Activated CD4-positive, alpha-beta T cell treated with anti-CD3 and anti-CD28 coated beads, Interleukin-2, amount 10 ng/mL, durations not matched to agents 7 days and 5 days (primary cell): ENCODE results near the gene MORN5. TPM values are rescaled to one million over a fixed set of nuclear protein-coding genes. Genes with fewer than 3 reads are reported as not detected.

ENCODE experiments used
- CTCF ChIA-PET: fragments of 350-600 bp; sonication (Branson Sonifier 250); formaldehyde crosslinking; loops from one replicate; lab custom pipeline; 2021; ENCODE audit warnings: antibody characterized with exemption; lab: Charles Lee
- POLR2A ChIA-PET: fragments of 350-600 bp; sonication (Branson Sonifier 250); formaldehyde crosslinking; loops from one replicate; lab custom pipeline; 2021; ENCODE audit warnings: antibody characterized with exemption; lab: Charles Lee
- DNase-seq: peaks from one replicate; pipeline ENCODE4 v3.0.0-alpha.2; 2020
- H3K27ac Mint-ChIP-seq: one replicate; pipeline ENCODE4 v1.8.0; 2021; ENCODE audit warnings: mild to moderate bottlenecking, moderate library complexity, mixed read lengths
- H3K27me3 Mint-ChIP-seq: one replicate; pipeline ENCODE4 v1.8.0; 2021; ENCODE audit warnings: mixed read lengths
- H3K36me3 Mint-ChIP-seq: one replicate; pipeline ENCODE4 v1.8.0; 2021; ENCODE audit warnings: low read depth, mixed read lengths
- H3K4me1 Mint-ChIP-seq: one replicate; pipeline ENCODE4 v1.8.0; 2021; ENCODE audit warnings: mixed read lengths
- H3K4me3 Mint-ChIP-seq: one replicate; pipeline ENCODE4 v1.8.0; 2021; ENCODE audit warnings: mild to moderate bottlenecking, moderate library complexity, mixed read lengths
- H3K9me3 Mint-ChIP-seq: one replicate; pipeline ENCODE4 v1.8.0; 2021; ENCODE audit warnings: mixed read lengths
- total RNA-seq, 2 experiments: library from RNA; stranded (reverse); gene quantifications; one replicate each; pipeline ENCODE4 v1.2.3, GENCODE V29; 2021

The MORN5 gene
- total RNA-seq, 2 experiments from 2014 or later, result not detected

DNA sequence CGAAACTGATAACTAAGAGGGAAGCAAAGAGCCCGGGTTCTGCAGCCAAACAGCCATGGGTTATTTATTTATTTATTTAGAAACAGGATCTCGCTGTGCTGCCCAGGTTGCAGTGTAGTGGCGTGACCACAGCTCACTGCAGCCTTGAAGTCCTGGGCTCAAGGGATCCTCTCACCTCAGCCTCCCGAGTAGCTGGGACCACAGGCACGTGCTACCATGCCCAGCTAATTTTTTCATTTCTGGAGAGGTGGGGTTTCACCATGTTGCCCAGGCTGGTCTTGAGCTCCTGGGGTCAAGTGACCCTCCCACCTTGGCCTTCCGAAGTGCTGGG lies 24.2 kb upstream of the MORN5 start:
- no peak overlapping the region for H3K27ac Mint-ChIP-seq
- no peaks in the 10 kb centered on the region for H3K27me3 Mint-ChIP-seq
- ChIA-PET CTCF (interaction anchor here (0.9 to 1.7 kb wide), 4 partner anchors 11 to 215 kb away, joined by 3 to 4 read pairs (median 4); no protein-coding TSS in a partner anchor), POLR2A (interaction anchor here (0.6 kb wide), 1 partner anchor 29 kb away, joined by 3 read pairs; no protein-coding TSS in a partner anchor)
- no peaks in the 10 kb centered on the region for H3K36me3 Mint-ChIP-seq
- DNase-seq, result no peak
- H3K4me3 Mint-ChIP-seq, result no peak overlapping the region
- no peaks in the 10 kb centered on the region for H3K9me3 Mint-ChIP-seq
- H3K4me1 Mint-ChIP-seq, result no peaks in the 10 kb centered on the region

DNA sequence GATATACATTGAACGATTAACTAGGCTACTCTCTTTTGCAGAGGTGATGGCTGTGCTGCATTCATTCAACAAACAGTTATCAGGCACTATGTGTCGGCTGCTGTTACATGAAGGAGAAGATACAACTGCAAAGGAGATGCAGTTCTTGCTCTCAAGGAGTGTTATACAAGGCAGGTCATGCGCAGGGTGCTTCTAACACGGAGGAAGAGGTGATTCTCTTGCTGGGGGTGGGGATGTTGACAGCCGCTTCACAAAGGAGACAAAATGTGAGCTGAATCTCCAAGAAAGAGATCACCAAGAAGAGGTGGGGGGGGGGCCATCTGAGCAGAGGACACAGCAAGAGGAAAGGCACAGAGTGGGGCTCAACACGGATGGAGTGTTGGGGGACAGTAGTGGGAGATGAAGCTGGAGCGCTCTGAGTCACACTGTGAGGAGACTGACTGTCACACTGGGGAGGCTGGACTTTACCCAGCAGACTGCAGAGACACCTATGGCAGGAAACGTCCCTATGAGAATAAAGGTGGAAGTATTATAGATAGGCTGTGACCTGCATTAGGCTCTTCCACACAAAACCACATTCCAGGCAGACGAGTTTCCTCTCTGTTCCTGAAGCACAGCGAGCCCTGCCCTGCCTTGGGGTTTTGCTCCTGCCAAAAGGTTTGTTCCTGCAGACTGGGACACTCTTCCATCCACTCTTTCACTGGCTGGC lies 21.0 kb upstream of the MORN5 start:
- ChIA-PET POLR2A (no interaction called here), CTCF (no interaction called here)
- Mint-ChIP-seq H3K4me3 (no peak overlapping the region), H3K9me3 (no peaks in the 10 kb centered on the region), H3K27me3 (no peaks in the 10 kb centered on the region), H3K36me3 (peaks cover 6% of the 10 kb centered on the region), H3K27ac (no peak overlapping the region), H3K4me1 (no peaks in the 10 kb centered on the region)
- DNase-seq, result no peak

DNA sequence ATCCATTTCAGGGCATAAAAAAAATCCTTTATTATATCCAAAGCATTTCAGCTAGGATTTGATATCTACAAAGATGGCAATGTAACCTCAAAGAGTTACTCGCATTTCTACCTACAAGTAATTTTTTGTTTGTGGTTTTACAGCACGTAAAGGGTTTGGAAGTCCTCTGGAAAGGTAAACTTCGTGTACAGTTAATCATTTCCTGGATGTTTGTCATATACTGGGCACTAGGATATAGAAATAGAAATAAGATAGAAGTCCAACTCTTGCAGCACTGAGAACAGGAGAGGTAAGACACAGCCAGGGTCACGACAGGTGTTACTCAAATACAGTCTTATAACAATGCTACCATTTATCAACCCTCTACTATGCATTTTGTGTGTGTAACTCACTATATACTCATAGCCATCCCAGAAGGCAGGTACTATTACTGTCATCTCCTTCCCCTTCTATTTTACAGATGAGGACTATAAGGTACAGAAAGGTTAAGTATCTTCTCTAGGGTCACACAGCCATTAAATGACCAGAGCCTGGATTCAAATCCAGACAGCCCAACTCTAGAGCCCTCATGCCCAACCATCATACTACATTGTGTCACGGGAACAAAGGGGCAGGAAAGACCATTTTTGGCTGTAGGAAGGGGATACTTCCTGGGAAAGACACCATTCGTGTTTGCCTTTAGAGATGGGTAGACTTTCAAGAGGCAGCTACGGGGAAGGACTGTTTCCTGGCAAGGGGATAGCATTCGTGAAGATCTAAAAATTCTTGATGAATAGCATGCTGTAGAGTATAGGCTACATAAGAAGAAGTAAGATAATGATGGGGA lies 19.1 kb upstream of the MORN5 start:
- Mint-ChIP-seq H3K27ac (no peak overlapping the region), H3K9me3 (no peaks in the 10 kb centered on the region), H3K36me3 (peaks cover 12% of the 10 kb centered on the region), H3K4me3 (no peak overlapping the region), H3K4me1 (no peaks in the 10 kb centered on the region), H3K27me3 (no peaks in the 10 kb centered on the region)
- ChIA-PET CTCF (no interaction called here), POLR2A (no interaction called here)
- DNase-seq, result no peak

GRCh38 chr9:122141671-122142070 lies 18.0 kb upstream of the MORN5 start:
- Mint-ChIP-seq H3K27me3 (no peaks in the 10 kb centered on the region), H3K36me3 (peaks cover 12% of the 10 kb centered on the region), H3K4me3 (no peak overlapping the region), H3K9me3 (no peaks in the 10 kb centered on the region), H3K4me1 (no peaks in the 10 kb centered on the region), H3K27ac (no peak overlapping the region)
- CTCF ChIA-PET, result interaction anchor here (1.1 kb wide), 1 partner anchor 10 kb away, joined by 3 read pairs; no protein-coding TSS in a partner anchor
- DNase-seq, result no peak
- POLR2A ChIA-PET, result no interaction called here

GRCh38 chr9:122143296-122143695 lies 16.4 kb upstream of the MORN5 start:
- POLR2A ChIA-PET, result no interaction called here
- no peaks in the 10 kb centered on the region for H3K9me3 Mint-ChIP-seq
- H3K27ac Mint-ChIP-seq, result no peak overlapping the region
- DNase-seq, result no peak
- peaks cover 20% of the 10 kb centered on the region for H3K36me3 Mint-ChIP-seq
- H3K4me1 Mint-ChIP-seq, result no peaks in the 10 kb centered on the region
- H3K27me3 Mint-ChIP-seq, result no peaks in the 10 kb centered on the region
- CTCF ChIA-PET, result interaction anchor here (0.6 kb wide), 1 partner anchor 21 kb away, joined by 3 read pairs; no protein-coding TSS in a partner anchor
- no peak overlapping the region for H3K4me3 Mint-ChIP-seq

DNA sequence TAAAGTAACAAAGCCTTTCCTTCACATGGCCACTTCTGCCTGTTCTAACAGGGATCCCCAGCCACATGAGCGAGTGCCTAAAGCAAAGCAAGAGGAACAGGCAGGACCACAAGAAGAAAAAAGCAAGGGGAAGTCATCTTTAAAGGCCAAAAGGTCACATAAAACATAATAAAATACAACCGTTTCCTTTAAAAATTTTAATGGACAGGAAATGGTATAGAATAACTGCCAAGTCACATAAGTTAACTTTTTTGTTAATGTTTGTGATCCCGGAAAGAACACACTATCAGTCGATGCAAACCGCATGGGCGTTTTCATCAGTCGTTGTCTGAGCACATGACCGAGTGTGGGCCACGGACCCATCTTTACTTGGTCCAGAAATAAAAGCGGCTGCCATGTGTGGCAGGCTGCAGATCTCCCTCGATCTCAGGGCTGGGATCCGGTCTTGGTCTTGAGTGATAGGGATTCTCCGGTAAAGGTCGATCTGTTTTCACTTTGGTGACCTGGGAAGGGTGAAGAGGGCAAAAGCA lies 15.8 kb upstream of the MORN5 start:
- Mint-ChIP-seq H3K27me3 (no peaks in the 10 kb centered on the region), H3K36me3 (peaks cover 20% of the 10 kb centered on the region), H3K27ac (no peak overlapping the region), H3K9me3 (no peaks in the 10 kb centered on the region), H3K4me3 (no peak overlapping the region), H3K4me1 (no peaks in the 10 kb centered on the region)
- DNase-seq, result no peak
- ChIA-PET CTCF (interaction anchor here (1.0 to 1.3 kb wide), 2 partner anchors 10 to 45 kb away, joined by 3 read pairs; no protein-coding TSS in a partner anchor), POLR2A (no interaction called here)

DNA sequence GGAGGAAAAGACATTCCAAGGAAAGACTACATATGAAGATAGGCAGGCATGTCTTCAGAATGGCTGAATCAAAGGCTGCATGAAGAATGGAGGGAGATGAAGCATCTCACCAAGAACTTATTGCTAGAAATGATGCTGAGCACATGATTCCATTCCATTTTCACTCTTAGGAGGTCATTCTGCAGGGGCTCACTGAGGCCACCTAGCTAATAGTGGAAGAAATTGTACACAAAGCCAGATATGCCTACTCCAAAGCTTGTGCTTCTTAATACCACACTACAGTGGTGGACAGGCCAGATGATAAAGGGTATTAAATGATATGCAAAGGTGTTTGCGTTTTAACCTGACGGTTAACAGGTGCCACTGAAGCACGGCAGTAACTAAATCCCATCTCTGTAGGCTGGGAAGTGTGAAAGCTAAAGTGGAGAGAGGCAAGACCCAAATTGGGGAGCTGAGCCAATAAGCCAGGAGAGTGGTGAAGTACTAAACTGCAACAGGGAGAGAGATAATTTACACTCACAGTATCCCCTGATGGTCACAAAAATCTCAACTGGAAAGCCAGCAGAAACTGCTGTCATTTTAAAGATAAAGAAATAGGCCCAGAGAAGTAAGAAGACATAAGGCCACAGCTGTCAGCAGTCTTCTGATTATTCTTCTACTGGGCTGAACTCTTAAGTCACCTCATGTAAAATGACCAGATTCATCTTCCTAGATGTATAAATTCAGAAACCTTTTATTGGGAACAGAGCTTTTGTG lies 14.7 kb upstream of the MORN5 start:
- DNase-seq, result no peak
- no peak overlapping the region for H3K4me3 Mint-ChIP-seq
- H3K36me3 Mint-ChIP-seq, result peaks cover 20% of the 10 kb centered on the region

DNA sequence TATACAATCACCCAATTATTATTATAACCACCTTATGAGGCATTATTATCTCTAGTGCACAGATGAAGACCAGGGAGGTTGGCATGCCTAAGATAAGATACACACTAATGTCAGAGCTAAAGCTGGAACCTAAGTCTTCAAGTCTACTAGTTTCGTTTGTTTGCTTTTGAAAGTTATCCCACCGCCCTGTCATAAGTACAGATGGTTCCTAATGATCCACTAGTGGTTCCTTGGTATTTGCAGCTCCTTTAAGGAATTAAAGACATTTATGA lies 14.2 kb upstream of the MORN5 start:
- no peak for DNase-seq
- CTCF ChIA-PET, result interaction anchor here (1.1 to 1.4 kb wide), 3 partner anchors 12 to 32 kb away, joined by 3 to 4 read pairs (median 3); partner anchors contain the start of genes MORN5 and NDUFA8
- Mint-ChIP-seq H3K4me3 (no peak overlapping the region), H3K9me3 (no peaks in the 10 kb centered on the region), H3K36me3 (peaks cover 20% of the 10 kb centered on the region), H3K27ac (no peak overlapping the region), H3K4me1 (no peaks in the 10 kb centered on the region), H3K27me3 (no peaks in the 10 kb centered on the region)
- POLR2A ChIA-PET, result no interaction called here

More for the DNA sequence above, 14.7 kb upstream of the MORN5 start:
- POLR2A ChIA-PET, result no interaction called here
- no peaks in the 10 kb centered on the region for H3K27me3 Mint-ChIP-seq
- H3K9me3 Mint-ChIP-seq, result no peaks in the 10 kb centered on the region
- CTCF ChIA-PET, result interaction anchor here (1.0 to 1.4 kb wide), 3 partner anchors 11 to 46 kb away, joined by 3 read pairs; no protein-coding TSS in a partner anchor
- no peaks in the 10 kb centered on the region for H3K4me1 Mint-ChIP-seq
- H3K27ac Mint-ChIP-seq, result no peak overlapping the region

DNA sequence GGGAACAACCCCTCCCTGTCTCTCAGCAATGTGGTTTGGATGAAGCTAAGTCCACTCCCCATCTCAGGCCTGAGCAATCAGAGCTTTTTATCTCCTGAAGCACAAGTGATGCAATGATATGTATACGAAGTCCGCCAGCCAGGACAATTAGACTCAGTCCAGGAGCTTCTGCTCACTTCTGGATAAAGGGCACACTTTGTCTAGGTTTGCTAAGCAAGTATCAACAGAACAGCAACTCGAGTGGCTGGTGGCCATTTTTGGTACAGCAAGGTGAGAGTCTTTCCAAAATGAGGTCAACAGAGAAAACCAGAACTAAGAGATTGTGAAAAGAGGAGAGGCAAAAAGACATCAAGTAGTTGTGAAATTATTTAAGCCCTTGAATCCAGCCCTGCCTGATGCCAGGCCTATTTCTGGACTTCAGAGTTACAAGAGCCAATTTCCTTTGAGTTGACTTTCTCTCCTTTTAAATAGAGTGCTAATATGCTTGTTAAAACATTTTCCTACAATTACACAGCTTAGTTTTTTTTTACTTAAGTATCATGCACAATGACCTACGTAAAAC lies 8.4 kb upstream of the MORN5 start:
- Mint-ChIP-seq H3K4me3 (no peak overlapping the region), H3K36me3 (peaks cover 8% of the 10 kb centered on the region), H3K27me3 (no peaks in the 10 kb centered on the region), H3K4me1 (peaks cover 4% of the 10 kb centered on the region), H3K9me3 (no peaks in the 10 kb centered on the region), H3K27ac (no peak overlapping the region)
- ChIA-PET POLR2A (no interaction called here), CTCF (interaction anchor here (1.0 kb wide), 1 partner anchor 25 kb away, joined by 3 read pairs; no protein-coding TSS in a partner anchor)
- DNase-seq, result no peak

GRCh38 chr9:122155796-122156195 lies 3.9 kb upstream of the MORN5 start:
- CTCF ChIA-PET, result interaction anchor here (1.3 kb wide), 1 partner anchor 11 kb away, joined by 3 read pairs; no protein-coding TSS in a partner anchor
- H3K36me3 Mint-ChIP-seq, result peaks cover 3% of the 10 kb centered on the region
- POLR2A ChIA-PET, result no interaction called here

GRCh38 chr9:122158202-122158601 lies 1.5 kb upstream of the MORN5 start:
- H3K36me3 Mint-ChIP-seq, result peaks cover 3% of the 10 kb centered on the region
- peaks cover 6% of the 10 kb centered on the region for H3K9me3 Mint-ChIP-seq
- H3K27me3 Mint-ChIP-seq, result peaks cover 15% of the 10 kb centered on the region
- peak; percentile 42 for DNase-seq
- H3K4me3 Mint-ChIP-seq, result peak overlapping the region; percentile 11
- CTCF ChIA-PET, result interaction anchor here (0.6 kb wide), 1 partner anchor 408 kb away, joined by 3 read pairs; no protein-coding TSS in a partner anchor
- H3K4me1 Mint-ChIP-seq, result peaks cover 35% of the 10 kb centered on the region
- H3K27ac Mint-ChIP-seq, result no peak overlapping the region
- POLR2A ChIA-PET, result no interaction called here

More at GRCh38 chr9:122155796-122156195, 3.9 kb upstream of the MORN5 start:
- H3K9me3 Mint-ChIP-seq, result no peaks in the 10 kb centered on the region
- DNase-seq, result no peak
- H3K27me3 Mint-ChIP-seq, result peaks cover 5% of the 10 kb centered on the region
- no peak overlapping the region for H3K27ac Mint-ChIP-seq
- no peak overlapping the region for H3K4me3 Mint-ChIP-seq
- peaks cover 35% of the 10 kb centered on the region for H3K4me1 Mint-ChIP-seq

DNA sequence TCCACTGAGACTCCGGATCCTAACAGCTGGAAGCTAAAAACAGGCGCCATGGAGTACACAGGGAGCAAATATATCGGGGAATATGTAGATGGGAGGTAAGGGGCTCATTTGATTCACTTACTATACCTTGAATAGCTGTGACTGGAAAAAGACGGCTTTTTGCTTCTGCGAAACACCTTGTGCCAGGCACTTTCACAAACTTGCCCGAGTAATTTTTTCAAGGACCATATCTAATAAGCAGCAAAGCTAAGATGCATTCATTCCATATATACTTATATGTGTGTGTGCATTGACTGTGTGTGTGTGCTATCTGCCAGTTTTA lies 178 bp downstream of the MORN5 start:
- H3K4me3 Mint-ChIP-seq, result peak overlapping the region; percentile 88
- H3K9me3 Mint-ChIP-seq, result peaks cover 6% of the 10 kb centered on the region
- CTCF ChIA-PET, result interaction anchor here (0.6 to 1.0 kb wide), 3 partner anchors 13 to 708 kb away, joined by 3 to 4 read pairs (median 3); no protein-coding TSS in a partner anchor
- H3K27me3 Mint-ChIP-seq, result peaks cover 24% of the 10 kb centered on the region
- no peak for DNase-seq
- H3K27ac Mint-ChIP-seq, result peak overlapping the region; percentile 88
- peaks cover 35% of the 10 kb centered on the region for H3K4me1 Mint-ChIP-seq
- POLR2A ChIA-PET, result no interaction called here
- H3K36me3 Mint-ChIP-seq, result peaks cover 3% of the 10 kb centered on the region
